NB4 (cell line): Measurements from ENCODE around the gene NPAS2.

Source experiments
- POLR2A ChIP-seq: IDR thresholded peaks from 2 replicates; pipeline ENCODE4 v1.6.1; 2011; ENCODE audit warnings: mild to moderate bottlenecking; ENCODE audit not compliant: insufficient read length; ENCODE audit errors: extremely low read depth
- TF ChIP-seq, protein P1 (sequence below): IDR thresholded peaks from one replicate; pipeline ENCODE4 v1.5.1; 2012; ENCODE audit warnings: low read depth, low read length

DNA sequence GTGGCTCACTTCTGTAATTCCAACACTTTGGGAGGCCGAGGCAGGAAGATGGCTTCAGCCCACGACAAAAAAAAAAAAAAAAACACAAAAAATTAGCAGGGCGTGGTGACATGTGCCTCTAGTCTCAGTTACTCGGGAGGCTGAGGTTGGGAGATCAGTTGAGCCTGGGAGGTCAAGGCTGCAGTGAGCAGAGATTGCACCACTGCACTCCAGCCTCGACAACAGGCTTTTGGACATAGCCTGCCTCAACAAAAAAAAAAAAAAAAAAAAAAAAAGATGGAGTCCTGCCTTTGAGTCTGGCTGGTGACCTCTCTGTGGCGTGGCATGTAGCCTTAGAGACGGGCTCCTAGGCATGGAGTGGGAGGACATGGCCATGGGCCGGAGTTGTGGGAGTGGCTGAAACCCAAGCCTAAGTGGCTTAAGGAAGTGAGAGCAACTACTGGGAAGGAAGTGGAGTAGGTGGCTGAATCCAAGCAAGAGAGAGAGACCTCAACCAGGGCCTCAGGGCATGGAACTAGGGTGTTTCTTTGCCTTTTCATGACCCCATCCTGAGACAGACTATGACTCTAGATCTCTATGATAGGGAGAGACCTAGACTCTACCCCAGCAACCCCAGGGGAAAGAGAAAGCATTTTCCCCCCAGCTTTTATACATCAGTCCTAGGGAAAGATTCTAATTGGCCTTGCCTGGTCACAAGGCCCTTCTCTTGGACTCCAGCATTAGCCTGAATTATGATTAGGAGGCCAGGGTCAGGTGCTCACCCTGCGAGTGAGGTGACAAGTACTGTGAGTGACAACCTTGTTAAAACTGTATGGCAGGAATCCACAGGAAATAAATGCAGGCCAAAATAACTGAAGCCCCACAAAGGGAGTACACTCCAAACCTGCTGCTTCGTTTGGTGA lies 34.2 kb downstream of the NPAS2 start:
- TF ChIP-seq, protein P1, sequence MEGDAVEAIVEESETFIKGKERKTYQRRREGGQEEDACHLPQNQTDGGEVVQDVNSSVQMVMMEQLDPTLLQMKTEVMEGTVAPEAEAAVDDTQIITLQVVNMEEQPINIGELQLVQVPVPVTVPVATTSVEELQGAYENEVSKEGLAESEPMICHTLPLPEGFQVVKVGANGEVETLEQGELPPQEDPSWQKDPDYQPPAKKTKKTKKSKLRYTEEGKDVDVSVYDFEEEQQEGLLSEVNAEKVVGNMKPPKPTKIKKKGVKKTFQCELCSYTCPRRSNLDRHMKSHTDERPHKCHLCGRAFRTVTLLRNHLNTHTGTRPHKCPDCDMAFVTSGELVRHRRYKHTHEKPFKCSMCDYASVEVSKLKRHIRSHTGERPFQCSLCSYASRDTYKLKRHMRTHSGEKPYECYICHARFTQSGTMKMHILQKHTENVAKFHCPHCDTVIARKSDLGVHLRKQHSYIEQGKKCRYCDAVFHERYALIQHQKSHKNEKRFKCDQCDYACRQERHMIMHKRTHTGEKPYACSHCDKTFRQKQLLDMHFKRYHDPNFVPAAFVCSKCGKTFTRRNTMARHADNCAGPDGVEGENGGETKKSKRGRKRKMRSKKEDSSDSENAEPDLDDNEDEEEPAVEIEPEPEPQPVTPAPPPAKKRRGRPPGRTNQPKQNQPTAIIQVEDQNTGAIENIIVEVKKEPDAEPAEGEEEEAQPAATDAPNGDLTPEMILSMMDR, result no peak
- TF ChIP-seq POLR2A, result no peak
